GM12801 (cell line): ENCODE results near the gene GON4L.

ENCODE experiments used
- TF ChIP-seq, protein P1 (sequence below): IDR thresholded peaks from one replicate; pipeline ENCODE4 v1.5.1; 2011; ENCODE audit warnings: control low read depth; ENCODE audit not compliant: insufficient read length; ENCODE audit errors: extremely low read depth

GON4L gene

GRCh38 chr1:155867766-155868165, 10.8 kb upstream of the GON4L start:
- TF ChIP-seq, protein P1, sequence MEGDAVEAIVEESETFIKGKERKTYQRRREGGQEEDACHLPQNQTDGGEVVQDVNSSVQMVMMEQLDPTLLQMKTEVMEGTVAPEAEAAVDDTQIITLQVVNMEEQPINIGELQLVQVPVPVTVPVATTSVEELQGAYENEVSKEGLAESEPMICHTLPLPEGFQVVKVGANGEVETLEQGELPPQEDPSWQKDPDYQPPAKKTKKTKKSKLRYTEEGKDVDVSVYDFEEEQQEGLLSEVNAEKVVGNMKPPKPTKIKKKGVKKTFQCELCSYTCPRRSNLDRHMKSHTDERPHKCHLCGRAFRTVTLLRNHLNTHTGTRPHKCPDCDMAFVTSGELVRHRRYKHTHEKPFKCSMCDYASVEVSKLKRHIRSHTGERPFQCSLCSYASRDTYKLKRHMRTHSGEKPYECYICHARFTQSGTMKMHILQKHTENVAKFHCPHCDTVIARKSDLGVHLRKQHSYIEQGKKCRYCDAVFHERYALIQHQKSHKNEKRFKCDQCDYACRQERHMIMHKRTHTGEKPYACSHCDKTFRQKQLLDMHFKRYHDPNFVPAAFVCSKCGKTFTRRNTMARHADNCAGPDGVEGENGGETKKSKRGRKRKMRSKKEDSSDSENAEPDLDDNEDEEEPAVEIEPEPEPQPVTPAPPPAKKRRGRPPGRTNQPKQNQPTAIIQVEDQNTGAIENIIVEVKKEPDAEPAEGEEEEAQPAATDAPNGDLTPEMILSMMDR, result no peak

DNA sequence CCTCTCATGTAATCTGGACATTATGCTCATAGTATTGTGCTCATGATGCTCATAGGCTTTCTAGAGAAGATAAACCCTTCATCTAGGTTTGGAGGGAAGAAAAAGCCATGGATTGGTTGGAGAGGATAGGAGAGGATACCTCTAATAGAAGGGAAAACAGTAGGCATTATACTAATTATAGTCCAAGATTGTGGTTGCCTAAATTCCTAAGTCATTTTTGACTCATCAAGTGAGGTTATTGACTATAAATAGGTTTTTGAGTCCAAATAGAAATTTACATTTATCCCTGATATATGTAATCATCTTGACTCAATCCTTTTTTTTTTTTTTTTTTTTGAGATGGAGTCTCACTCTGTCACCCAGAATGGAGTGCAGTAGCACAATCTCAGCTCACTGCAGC, 7.4 kb upstream of the GON4L start:
- TF ChIP-seq, protein P1, result no peak

GRCh38 chr1:155861896-155862295, 4.9 kb upstream of the GON4L start:
- TF ChIP-seq, protein P1, result no peak

- TF ChIP-seq, protein P1, result no peak
Measured at GRCh38 chr1:155860970-155861510, 4.0 kb upstream of the GON4L start.

DNA sequence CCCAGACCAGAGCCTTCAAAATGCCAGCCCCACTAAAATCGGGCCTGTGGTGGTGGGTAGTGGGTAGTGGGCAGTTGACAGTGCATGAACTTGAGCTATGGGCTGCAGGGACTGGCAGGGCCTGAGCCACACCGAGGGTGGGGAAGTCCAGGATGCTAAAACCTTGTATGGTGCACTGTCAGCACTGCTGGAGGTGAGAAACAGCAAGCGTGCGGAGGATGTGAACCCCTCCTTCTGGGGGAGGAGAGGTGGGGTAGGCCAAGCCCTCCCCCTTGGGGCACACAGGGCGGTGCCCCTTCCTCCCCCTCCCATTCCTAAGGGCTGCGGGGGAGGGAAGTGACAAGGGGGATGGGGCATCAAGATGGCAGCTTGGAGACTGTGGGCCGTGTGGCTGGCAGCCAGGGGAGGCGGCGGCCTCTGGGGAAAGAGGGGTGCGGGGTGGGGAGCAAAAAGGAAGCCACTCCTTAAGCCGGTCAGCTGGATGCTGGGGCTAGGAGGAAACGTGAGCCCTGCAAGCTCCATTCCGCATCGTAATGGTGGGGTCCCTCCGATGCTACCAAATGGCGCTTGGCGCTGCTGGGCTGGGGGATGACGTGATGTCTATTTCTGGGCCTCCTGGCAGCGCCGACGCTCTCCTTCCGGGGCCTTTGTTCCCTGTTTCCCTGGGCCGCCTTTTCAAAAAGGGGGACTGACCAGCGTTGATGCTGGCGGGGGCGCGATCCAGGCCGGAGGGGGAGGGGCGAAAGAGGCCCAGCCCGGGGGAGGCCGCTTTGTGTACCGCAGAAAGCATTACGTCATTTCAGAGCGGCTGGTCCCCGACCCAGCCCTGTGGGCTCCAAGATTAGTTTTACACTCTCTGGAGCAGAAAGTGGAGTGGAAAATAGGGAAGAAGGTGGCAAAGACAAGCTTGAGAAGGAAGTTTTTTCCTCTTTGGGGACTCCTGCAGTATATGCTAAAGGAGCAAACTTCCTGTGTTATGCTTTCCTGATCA, 3.2 kb upstream of the GON4L start:
- TF ChIP-seq, protein P1, result no peak

DNA sequence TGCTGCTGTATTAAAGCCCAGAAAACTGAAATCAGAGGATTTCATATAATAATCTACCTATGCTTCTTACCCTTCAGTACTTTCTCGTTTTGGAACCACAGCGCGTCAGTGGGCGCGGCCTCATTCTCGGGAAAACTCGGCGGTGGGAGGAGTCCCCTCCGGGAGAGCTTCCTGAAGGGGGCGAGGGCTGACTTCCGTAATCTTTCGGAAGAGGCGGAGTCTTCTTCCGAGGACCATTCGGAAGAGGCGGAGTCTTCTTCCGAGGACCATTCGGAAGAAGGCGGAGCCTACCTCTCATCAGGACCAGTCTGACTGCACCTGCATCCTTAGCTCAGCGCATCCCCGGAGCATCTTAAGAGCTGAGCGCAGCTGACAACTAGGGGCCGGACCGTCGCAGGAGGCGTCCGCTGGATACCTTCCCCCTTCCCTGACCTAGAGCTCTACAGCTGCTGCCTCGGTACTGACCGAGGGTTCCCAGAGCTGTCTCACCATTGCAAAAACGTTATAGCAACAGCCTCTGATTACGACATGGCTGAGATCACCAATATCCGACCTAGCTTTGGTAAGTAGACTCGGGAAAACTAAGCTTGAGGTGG, 2.3 kb upstream of the GON4L start, which contains the start of gene SYT11:
TSS of gene SYT11 (plus strand) at position 334 of the 596 bp plus-strand sequence. CDS start at position 529, 195 bp downstream.
- TF ChIP-seq, protein P1, result no peak

- TF ChIP-seq, protein P1, result no peak
Measured at GRCh38 chr1:155858800-155859233, 1.8 kb upstream of the GON4L start.
